Activated naive CD4-positive, alpha-beta T cell (primary cell): ENCODE data around the gene OPRD1.
A peak's percentile ranks its signal among the peaks of the same experiment; 100 is the strongest.

ENCODE experiments used
- DNase-seq, 4 experiments: peaks; one replicate each; lab custom pipeline; 2025; lab: John Stamatoyannopoulos, UW

OPRD1 gene

GRCh38 chr1:28910379-28911115, 98.6 kb downstream of the OPRD1 start:
- no peak for DNase-seq

- no peak for DNase-seq
Measured at GRCh38 chr1:28913786-28914227, 101.8 kb downstream of the OPRD1 start.

- peak; percentile 66 to 88 (median 70) for DNase-seq
Measured at GRCh38 chr1:28914228-28915030, 102.5 kb downstream of the OPRD1 start, which contains the start of gene EPB41. TSS of gene EPB41 (plus strand) at chr1:28914569. CDS start at chr1:28987438, 72,869 bp downstream.

GRCh38 chr1:28915031-28915895, 103.3 kb downstream of the OPRD1 start:
- peak in 3 of 4 experiments; percentile 18 to 31 (median 26) for DNase-seq

- DNase-seq: no peak
Measured at GRCh38 chr1:28917757-28918118, 105.8 kb downstream of the OPRD1 start.
